H1 (cell line): ENCODE measurements around the gene COL25A1. TPM values are rescaled to one million over a fixed set of nuclear protein-coding genes. Genes with fewer than 3 reads are reported as not detected.

Source experiments
- CHD2 ChIP-seq: IDR thresholded peaks from 2 replicates; pipeline ENCODE4 v1.6.1; 2012; ENCODE audit warnings: low read length, improper control_type of control experiment
- EP300 ChIP-seq, 2 experiments: IDR thresholded peaks; 1 replicate in 1 of 2; 2 replicates in 1 of 2; pipeline ENCODE4 v1.6.1; 2011 to 2012; ENCODE audit warnings: low read depth in 2 of 2, low read length in 2 of 2, mild to moderate bottlenecking in 2 of 2, borderline replicate concordance in 1 of 2, inconsistent platforms in 1 of 2, moderate library complexity in 1 of 2
- MAX ChIP-seq: IDR thresholded peaks from 2 replicates; pipeline ENCODE4 v1.6.1; 2012; ENCODE audit warnings: inconsistent platforms
- YY1 ChIP-seq: IDR thresholded peaks from 2 replicates; pipeline ENCODE4 v1.6.1; 2011; ENCODE audit warnings: low read depth, mild to moderate bottlenecking, low read length
- polyA plus RNA-seq, 7 experiments: library from polyadenylated mRNA; depleted of rRNA in 3 of 7; stranded (reverse) in 5 of 7; unstranded in 2 of 7; fragments of >200 nt in 5 of 7; fragments of 200-250 nt in 2 of 7; gene quantifications; 1 replicate in 5 of 7; 2 replicates in 1 of 7; 4 replicates in 1 of 7; pipeline versions ENCODE4 v1.2.1 to v1.2.3, GENCODE V29; 2011 to 2013; ENCODE audit warnings: missing spikeins in 2 of 7, mixed read lengths in 2 of 7
- total RNA-seq: library from RNA; stranded (reverse); fragmentation: NEBNext Ultra II Directional; extraction: Animal tissue kit (Norgen Biotek cat#: 25700); gene quantifications from 2 replicates; pipeline ENCODE4 v1.2.1, GENCODE V29; 2021

Gene COL25A1
- total and polyA plus RNA-seq, 2 of the 8 experiments (the other 6 are each of a cell fraction or from before 2014, with no cell fraction given), result 1.1 to 8.3 TPM

DNA sequence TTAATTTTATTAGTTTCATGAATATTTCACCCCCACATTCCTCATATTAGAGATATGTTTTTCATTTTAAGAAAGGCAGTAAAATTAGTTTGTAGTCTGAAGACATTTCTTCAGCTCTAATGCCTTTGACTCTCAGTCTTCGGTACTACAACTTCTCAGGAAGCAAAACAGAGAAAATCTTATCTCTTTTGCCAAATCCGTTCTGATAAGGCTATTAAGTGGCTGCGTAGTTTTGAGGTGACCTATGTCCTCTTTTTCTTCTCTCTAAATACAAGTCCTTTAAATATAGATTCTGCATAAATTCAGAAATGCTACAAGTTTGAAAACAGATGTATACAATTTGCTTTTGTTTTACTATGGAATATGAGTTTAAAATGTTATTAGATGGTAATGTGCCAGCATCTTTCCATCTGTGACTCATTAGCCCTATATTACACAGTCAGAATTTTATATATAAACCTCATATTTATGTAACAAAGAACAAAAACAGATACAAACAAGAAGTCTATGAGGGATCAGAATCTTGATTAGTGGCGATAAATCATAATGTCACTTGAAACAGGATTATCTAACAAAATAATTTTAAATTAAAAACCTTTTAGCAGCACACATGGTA is 358.4 kb downstream of the COL25A1 start (continued):
- TF ChIP-seq MAX (no peak), CHD2 (no peak), YY1 (no peak), EP300 (IDR thresholded peaks at IDR 0.05; ENCODE audit: borderline replicate concordance in 1 of 2, low read depth in 2 of 2, low read length in 2 of 2) (no peak)
